T-helper 1 cell treated with Interleukin-12 subunit alpha and Interleukin-12 subunit beta and Interleukin-4 antibody, amounts not matched to agents 30 μg/mL and 1 μg/mL, for 36 hours (primary cell): ENCODE measurements around the gene C1QTNF5.

Source experiments
- H3K27ac Mint-ChIP-seq: one replicate; pipeline ENCODE4 v1.8.0; 2021; ENCODE audit warnings: mild to moderate bottlenecking, mixed read lengths
- H3K27me3 Mint-ChIP-seq: one replicate; pipeline ENCODE4 v1.8.0; 2021; ENCODE audit warnings: low read depth, mixed read lengths
- H3K36me3 Mint-ChIP-seq: one replicate; pipeline ENCODE4 v1.8.0; 2021; ENCODE audit warnings: low read depth, mixed read lengths
- H3K4me1 Mint-ChIP-seq: one replicate; pipeline ENCODE4 v1.8.0; 2021; ENCODE audit warnings: low read depth, mixed read lengths
- H3K4me3 Mint-ChIP-seq: one replicate; pipeline ENCODE4 v1.8.0; 2021; ENCODE audit warnings: mild to moderate bottlenecking, moderate library complexity, mixed read lengths
- H3K9me3 Mint-ChIP-seq: one replicate; pipeline ENCODE4 v1.8.0; 2021; ENCODE audit warnings: mixed read lengths

The C1QTNF5 gene

DNA sequence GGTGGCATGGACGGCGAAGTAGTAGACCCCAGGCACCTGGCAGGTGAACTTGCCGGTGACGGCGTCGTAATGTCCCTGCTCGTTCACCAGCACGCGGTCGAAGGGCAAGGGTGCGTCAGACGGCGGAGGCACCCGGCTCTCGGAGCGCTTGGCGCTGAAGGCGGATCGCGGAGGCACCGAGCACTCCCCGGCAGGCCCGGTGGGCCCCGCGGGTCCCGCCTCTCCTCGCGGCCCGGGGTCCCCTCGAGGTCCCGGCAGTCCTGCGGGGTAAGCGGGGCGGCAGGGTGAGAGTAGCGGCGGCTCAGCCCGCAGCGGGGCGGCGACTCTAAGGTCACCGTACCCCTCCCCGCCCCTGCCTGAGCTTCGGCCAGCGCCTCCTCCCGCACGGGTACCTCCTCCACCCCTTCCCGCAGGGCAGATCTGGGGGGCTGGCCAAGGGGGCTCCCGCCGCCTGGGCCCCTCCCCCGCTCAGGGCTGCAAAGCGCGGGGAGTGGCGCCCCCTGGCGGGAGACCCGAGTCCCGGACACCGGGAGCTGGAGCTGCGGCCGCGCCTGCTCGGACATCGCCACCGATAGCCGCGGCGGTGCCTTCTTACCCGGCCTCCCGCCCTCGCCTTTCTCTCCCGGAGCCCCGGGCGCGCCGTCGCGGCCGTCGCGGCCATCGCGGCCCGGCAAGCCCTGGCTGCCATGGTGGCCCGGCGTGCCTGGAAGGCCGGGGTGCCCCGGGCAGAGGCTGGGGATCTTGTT, 921 bp downstream of the C1QTNF5 start:
- H3K27me3 Mint-ChIP-seq = peaks cover 39% of the 10 kb centered on the region
- H3K27ac Mint-ChIP-seq = no peak overlapping the region
- peak overlapping the region; percentile 37 for H3K4me3 Mint-ChIP-seq

DNA sequence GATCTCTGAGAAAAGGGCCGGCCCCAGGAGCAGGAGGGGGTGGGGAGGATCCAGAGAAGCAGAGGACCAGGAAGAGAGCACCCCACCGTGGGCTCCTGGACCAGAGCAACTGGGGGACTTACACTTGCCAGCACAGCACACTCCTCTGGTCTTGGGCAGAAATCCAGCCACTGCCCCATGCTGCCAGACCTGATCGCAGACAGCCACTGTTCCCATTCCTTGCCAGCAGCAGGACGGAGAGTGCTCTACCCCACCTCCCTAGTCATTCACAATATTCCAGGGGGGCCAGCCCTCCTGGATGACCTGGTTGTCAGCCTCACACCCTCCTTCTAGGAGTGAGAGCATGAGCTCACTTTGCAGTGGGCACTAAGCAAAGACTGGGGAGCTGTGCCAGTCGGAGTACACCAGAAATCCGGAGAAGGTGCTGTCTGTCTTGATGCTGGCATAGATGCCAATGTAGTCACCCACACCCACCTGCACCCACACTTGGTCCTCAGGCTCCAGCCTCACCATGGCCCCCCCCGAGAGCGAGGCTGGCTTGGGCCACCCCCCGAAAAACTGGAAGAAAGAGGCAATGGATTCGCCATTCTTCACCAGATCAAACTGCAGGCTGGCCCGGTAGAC, 1.6 kb downstream of the C1QTNF5 start:
- peak overlapping the region; percentile 37 for H3K4me3 Mint-ChIP-seq
- H3K36me3 Mint-ChIP-seq = peaks cover 6% of the 10 kb centered on the region
- no peaks in the 10 kb centered on the region for H3K9me3 Mint-ChIP-seq
- peaks cover 18% of the 10 kb centered on the region for H3K4me1 Mint-ChIP-seq
- no peak overlapping the region for H3K27ac Mint-ChIP-seq
- H3K27me3 Mint-ChIP-seq = peaks cover 39% of the 10 kb centered on the region

More for the DNA sequence above, 921 bp downstream of the C1QTNF5 start:
- Mint-ChIP-seq H3K9me3 (no peaks in the 10 kb centered on the region), H3K4me1 (peaks cover 15% of the 10 kb centered on the region), H3K36me3 (peaks cover 6% of the 10 kb centered on the region)

DNA sequence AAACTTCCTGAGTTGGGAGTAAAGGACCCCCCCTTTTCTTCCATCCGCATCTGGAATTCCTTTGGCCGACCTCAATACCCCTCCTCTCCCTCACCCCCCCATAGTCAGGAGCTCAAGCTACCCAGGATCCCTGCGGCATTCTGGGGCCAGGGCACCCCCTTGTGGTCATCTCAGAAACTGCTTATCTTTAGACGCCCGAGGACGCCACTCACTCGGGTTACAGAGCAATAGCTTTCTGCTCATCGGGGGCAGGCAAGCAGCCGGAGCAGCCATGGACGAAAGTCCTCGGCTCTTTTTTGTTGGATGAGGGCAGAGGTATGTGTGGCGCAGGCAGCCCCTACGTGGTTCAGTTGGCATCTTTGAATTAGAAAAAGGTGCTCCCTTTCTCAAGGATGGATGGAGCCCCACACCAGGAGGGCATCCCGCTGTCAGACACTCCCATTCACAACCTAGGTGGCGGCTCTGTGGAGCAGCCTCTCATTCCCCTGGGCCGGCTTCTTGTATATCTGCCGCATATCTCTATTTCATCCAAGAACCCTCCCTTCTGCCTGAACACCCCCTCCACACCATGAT, 2.3 kb downstream of the C1QTNF5 start:
- no peak overlapping the region for H3K4me3 Mint-ChIP-seq
- peaks cover 23% of the 10 kb centered on the region for H3K4me1 Mint-ChIP-seq
- no peaks in the 10 kb centered on the region for H3K9me3 Mint-ChIP-seq
- no peak overlapping the region for H3K27ac Mint-ChIP-seq
- peaks cover 6% of the 10 kb centered on the region for H3K36me3 Mint-ChIP-seq
- H3K27me3 Mint-ChIP-seq = peaks cover 35% of the 10 kb centered on the region

DNA sequence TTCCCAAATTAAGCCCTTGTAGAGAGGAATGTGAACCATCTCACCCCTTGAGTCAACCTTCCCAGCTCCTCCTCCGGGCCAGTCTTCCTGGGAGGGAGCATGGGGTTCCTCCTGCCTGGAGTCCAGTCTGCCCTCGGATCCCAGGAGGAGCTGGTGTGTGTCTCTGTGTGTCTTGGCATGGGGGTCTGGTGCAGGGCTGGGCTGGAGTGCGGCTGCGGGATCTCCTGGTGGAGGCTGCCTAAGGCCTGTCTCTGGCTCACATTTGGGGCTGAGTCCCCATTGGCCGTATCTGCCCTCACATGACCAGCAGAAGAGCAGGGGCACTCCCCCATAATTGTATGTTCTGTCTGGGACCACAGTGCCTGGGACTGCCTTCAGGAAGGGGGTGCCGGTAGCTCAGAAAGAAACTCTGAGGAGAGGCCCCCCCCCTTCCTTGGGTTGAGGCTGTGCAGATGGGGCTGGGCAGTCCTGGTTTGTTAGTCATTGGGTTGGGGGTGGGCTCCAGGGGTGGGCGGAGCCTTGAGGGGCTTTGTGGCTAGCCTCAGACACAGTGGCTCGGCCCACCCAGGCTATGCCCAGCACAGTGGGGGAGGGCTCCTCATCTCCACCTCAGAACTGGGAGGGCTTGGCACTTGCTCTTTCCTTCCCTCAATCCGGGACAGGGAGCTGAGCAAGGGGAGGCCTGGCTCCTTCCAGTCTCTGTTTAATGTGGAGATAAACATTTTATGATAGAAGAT, 2.9 kb downstream of the C1QTNF5 start:
- H3K4me3 Mint-ChIP-seq = no peak overlapping the region
- H3K9me3 Mint-ChIP-seq = no peaks in the 10 kb centered on the region
- peaks cover 28% of the 10 kb centered on the region for H3K4me1 Mint-ChIP-seq
- no peak overlapping the region for H3K27ac Mint-ChIP-seq
- peaks cover 29% of the 10 kb centered on the region for H3K27me3 Mint-ChIP-seq
- H3K36me3 Mint-ChIP-seq = peaks cover 6% of the 10 kb centered on the region

DNA sequence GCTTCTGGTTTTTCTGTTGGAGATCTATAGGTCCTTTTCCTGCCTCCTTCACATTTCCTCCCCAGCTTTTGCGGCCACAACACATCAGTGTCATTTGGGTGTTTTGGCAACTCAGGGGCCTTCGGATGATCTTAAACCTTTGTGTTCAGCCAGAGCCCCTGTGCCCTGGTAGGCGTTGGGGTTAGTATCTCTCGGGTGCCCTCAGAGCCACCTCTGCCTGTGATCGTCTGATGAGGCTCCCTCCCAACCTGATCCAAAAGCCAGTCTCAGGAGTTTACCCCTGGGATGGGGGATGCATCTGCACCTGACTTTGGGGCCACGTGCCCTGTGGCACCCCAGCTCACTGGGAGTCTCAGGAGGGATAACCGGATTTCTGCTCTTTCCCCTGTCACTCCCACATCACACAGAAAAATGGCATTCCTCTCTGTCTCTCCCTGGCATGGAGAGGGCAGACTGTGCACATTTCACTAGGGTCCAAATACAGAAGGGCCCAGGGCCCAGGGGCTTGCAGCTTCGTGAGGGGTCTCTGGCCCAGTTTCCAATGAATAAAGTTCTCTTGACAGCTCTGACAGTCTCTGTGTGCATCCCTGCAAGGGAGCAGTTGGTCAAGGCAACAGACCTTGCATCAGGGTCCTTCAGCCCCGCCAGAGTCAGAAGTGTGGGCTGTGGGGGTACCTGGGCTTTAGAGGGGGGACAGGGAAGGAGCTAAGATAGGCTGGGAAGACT, 3.8 kb downstream of the C1QTNF5 start:
- H3K9me3 Mint-ChIP-seq = no peaks in the 10 kb centered on the region
- peaks cover 30% of the 10 kb centered on the region for H3K4me1 Mint-ChIP-seq
- H3K27me3 Mint-ChIP-seq = peaks cover 23% of the 10 kb centered on the region
- H3K36me3 Mint-ChIP-seq = peaks cover 6% of the 10 kb centered on the region
- H3K27ac Mint-ChIP-seq = no peak overlapping the region
- H3K4me3 Mint-ChIP-seq = peak overlapping the region; percentile 71

DNA sequence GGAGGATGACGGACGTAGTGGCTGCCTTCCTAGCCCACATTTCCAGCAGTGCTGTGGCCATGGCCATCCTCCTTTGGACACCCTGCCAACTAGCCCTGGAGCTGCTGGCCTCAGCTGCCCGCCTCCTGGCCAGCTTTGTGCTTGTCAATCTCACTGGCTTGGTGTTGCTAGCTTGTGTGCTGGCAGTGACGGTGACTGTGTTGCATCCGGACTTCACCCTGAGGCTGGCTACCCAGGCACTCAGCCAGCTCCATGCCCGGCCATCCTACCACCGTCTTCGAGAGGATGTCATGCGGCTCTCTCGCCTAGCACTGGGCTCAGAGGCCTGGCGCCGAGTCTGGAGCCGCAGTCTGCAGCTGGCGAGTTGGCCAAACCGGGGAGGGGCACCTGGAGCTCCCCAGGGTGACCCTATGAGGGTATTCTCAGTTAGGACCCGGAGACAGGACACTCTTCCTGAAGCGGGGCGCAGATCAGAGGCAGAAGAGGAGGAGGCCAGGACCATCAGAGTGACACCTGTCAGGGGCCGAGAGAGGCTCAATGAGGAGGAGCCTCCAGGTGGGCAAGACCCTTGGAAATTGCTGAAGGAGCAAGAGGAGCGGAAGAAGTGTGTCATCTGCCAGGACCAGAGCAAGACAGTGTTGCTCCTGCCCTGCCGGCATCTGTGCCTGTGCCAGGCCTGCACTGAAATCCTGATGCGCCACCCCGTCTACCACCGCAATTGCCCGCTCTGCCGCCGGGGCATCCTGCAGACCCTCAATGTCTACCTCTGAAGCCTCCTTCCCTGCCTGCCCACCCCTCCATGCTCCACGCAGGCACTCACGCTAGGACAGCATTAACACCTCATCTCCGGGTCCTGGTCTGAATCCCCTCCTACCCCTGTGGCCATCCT, 4.8 kb downstream of the C1QTNF5 start:
- H3K27ac Mint-ChIP-seq = peak overlapping the region; percentile 45
- peaks cover 6% of the 10 kb centered on the region for H3K36me3 Mint-ChIP-seq
- peaks cover 18% of the 10 kb centered on the region for H3K27me3 Mint-ChIP-seq
- peak overlapping the region; percentile 97 for H3K4me3 Mint-ChIP-seq
- no peaks in the 10 kb centered on the region for H3K9me3 Mint-ChIP-seq
- peaks cover 30% of the 10 kb centered on the region for H3K4me1 Mint-ChIP-seq

DNA sequence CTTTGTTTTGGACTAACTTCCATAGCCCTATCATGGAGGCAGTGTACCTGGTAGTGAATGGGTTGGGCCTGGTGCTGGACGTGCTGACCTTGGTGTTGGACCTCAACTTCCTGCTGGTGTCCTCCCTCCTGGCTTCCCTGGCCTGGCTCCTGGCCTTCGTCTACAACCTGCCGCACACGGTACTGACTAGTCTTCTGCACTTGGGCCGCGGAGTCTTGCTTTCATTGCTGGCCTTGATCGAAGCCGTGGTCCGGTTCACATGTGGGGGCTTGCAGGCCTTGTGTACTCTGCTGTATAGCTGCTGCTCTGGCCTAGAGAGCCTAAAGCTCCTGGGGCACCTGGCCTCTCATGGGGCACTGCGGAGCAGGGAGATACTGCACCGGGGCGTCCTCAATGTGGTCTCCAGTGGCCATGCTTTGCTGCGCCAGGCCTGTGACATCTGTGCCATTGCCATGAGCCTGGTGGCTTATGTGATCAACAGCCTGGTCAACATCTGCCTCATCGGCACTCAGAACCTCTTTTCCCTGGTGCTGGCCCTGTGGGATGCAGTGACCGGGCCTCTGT, 5.5 kb downstream of the C1QTNF5 start:
- Mint-ChIP-seq H3K4me3 (peak overlapping the region; percentile 97), H3K4me1 (peaks cover 30% of the 10 kb centered on the region), H3K9me3 (no peaks in the 10 kb centered on the region), H3K27me3 (peaks cover 22% of the 10 kb centered on the region), H3K36me3 (peaks cover 6% of the 10 kb centered on the region), H3K27ac (peak overlapping the region; percentile 94)

DNA sequence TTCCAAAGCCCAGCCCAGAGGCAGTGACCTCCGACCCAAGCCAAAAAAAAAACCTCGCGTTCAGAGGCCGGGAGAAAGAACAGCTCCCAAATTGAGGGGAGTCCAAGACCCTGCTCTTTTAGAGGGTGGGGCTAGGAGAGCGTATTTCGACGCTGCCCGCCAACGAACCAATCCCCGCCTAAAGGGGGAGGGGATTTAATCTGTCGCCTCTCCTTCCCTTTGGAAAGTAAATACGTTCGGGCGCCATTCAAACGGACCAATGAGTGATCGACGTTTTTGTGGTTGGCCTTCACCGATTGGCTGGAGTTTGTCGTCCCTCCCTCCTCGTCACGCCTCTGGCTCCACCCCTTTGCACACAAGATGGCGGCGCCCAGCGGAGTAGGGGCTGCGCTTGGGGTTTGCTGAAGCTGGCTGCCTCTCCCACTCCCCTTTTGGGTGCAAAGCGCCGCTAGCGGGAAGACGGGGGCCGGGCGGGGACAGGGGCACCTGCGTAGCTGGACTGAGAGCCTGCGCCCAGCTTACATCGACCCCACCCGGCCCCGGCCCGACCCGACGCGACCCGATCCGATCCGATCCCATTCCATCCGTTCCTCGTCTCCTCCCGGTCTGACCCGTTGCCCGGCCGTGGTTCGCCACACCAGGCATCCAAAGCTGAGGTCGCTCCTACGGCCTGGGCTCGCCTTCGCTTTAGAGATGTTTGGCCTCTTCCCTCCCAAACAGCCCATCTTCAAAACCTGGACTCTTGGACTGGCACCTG, 6.3 kb downstream of the C1QTNF5 start, which contains the start of gene RNF26:
Gene RNF26, plus strand, starts transcription at position 354 of the 757 bp plus-strand sequence. CDS start 596 bp downstream, outside the sequence.
- peaks cover 6% of the 10 kb centered on the region for H3K36me3 Mint-ChIP-seq
- peaks cover 29% of the 10 kb centered on the region for H3K27me3 Mint-ChIP-seq
- peak within 1 kb of the TSS; percentile 97 for H3K4me3 Mint-ChIP-seq
- peaks cover 29% of the 10 kb centered on the region for H3K4me1 Mint-ChIP-seq
- H3K9me3 Mint-ChIP-seq = no peaks in the 10 kb centered on the region
- H3K27ac Mint-ChIP-seq = peak within 1 kb of the TSS; percentile 94

DNA sequence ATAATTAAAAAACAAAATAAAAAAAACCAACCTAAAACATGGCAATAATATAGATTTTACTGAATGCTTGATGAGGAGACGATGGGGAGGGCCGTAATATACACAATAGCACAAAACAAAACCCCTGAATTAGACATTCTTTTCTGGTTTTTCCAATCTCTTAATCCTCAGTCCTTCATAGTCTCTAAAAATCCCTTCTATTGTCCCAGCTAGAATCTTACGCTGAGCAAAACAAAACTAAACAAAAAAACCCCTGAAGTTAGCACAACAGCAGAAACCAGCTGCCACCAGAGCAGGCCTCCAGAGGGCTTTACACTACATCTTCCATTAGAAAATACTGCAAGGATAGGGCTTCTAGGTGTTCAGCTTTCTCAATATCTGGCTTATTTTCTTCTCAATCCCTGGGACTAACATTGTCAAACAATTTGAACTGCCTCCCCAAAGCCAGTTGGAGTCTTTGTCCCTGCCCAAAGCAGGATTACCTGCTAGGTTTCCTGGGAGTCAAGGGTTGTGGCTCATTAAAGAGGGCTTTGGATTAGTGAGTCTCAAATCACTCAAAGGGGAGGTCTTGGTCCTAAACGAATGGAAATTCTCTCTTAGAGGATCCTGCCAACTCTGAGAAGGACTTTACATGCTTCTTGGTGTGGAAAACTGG, 8.4 kb downstream of the C1QTNF5 start:
- Mint-ChIP-seq H3K4me3 (peak overlapping the region; percentile 97), H3K4me1 (peaks cover 24% of the 10 kb centered on the region), H3K9me3 (no peaks in the 10 kb centered on the region), H3K27me3 (peaks cover 28% of the 10 kb centered on the region), H3K36me3 (peaks cover 4% of the 10 kb centered on the region), H3K27ac (peak overlapping the region; percentile 80)

DNA sequence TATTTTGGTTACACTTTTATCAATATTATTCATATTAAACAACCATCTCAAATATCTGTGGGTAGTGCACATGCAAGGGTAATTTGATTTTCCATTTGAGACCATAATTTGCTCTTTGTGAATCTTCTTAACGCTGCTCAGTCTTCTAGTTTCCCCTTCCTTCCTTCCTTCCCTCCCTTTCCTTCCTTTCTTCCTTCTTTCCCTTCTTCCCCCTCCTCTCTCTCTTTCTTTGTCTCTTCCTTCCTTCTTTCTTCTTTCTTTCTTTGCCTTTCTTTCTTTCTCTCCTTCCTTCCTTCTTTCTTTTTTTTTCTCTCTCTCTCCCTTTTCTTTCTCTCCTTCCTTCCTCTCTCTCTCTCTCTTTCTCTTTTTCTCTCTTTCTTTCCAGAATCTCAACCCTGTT, 10.4 kb downstream of the C1QTNF5 start:
- no peak overlapping the region for H3K4me3 Mint-ChIP-seq
- H3K27ac Mint-ChIP-seq = no peak overlapping the region
- no peaks in the 10 kb centered on the region for H3K36me3 Mint-ChIP-seq
- peaks cover 15% of the 10 kb centered on the region for H3K4me1 Mint-ChIP-seq
- peaks cover 28% of the 10 kb centered on the region for H3K27me3 Mint-ChIP-seq
- no peaks in the 10 kb centered on the region for H3K9me3 Mint-ChIP-seq

DNA sequence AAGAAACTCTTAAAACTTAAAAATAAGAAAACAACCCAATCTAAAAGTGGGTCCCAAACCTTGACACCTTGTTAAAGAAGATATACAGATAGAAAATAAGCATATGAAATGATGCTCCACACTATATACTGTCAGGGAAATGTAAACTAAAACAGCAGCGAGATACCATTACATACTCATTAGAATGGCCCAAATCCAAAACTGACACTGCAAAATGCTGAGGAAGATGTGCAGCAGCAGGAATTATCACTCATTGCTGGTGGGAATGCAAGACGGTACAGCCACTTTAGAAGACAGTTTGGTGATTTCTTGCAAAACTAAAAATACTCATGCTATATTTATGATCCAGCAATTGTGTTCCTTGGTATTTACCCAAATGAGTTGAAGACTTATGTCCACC, 11.4 kb downstream of the C1QTNF5 start:
- H3K27ac Mint-ChIP-seq = no peak overlapping the region
- peaks cover 28% of the 10 kb centered on the region for H3K27me3 Mint-ChIP-seq

DNA sequence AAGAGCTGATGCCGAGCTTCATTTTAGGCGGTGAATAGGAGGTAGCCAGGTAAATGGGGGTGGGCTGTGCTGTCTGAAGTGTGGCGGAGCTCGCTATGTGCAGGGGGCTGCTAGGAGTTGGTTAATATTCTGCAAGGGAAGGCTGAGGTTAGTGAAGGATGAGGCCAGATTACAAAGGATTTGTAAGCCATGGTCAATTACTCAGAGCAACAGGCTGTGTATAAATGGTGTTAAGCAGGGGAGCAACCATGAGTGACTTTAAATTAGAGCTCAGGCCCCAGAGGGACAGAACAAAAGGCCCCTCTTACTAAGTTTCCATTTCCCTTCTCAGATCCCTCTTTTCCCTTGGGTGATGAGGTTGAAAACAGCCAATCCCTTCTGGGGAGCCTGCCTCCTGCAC, 16.5 kb downstream of the C1QTNF5 start:
- Mint-ChIP-seq H3K4me3 (no peak overlapping the region), H3K27ac (no peak overlapping the region), H3K36me3 (no peaks in the 10 kb centered on the region), H3K9me3 (no peaks in the 10 kb centered on the region), H3K4me1 (peaks cover 19% of the 10 kb centered on the region), H3K27me3 (peaks cover 14% of the 10 kb centered on the region)

More for the DNA sequence above, 11.4 kb downstream of the C1QTNF5 start:
- H3K9me3 Mint-ChIP-seq = no peaks in the 10 kb centered on the region
- peaks cover 15% of the 10 kb centered on the region for H3K4me1 Mint-ChIP-seq
- H3K4me3 Mint-ChIP-seq = no peak overlapping the region
- no peaks in the 10 kb centered on the region for H3K36me3 Mint-ChIP-seq
